RWPE2 (cell line): ENCODE results near the gene KDM4C.

Source experiments
- ATAC-seq: fragments of 200-7000 bp; cut with Tn5 transposase; 3 replicates; pipeline ENCODE4 v1.9.1; 2021; ENCODE audit warnings: low read depth
- DNase-seq: peaks from one replicate; pipeline ENCODE4 v3.0.0-alpha.2; 2020; ENCODE audit warnings: low spot score
- H3K27ac ChIP-seq: fragments of 450-650 bp; 2 replicates; pipeline ENCODE4 v1.5.1; 2017; ENCODE audit warnings: mild to moderate bottlenecking; ENCODE audit not compliant: poor library complexity, severe bottlenecking
- H3K27me3 ChIP-seq: fragments of 250-450 bp; sonication (Bioruptor Pico); 2 replicates; pipeline ENCODE4 v1.5.1; 2021; ENCODE audit warnings: mild to moderate bottlenecking, moderate library complexity; ENCODE audit not compliant: insufficient read depth, poor library complexity, severe bottlenecking
- H3K36me3 ChIP-seq: fragments of 250-450 bp; sonication (Bioruptor Pico); 2 replicates; pipeline ENCODE4 v1.5.1; 2020; ENCODE audit warnings: low read depth, mild to moderate bottlenecking, moderate library complexity
- H3K4me1 ChIP-seq: fragments of 250-450 bp; sonication (Bioruptor Pico); 2 replicates; pipeline ENCODE4 v1.5.1; 2021; ENCODE audit warnings: mild to moderate bottlenecking, moderate library complexity; ENCODE audit not compliant: insufficient read depth, poor library complexity, severe bottlenecking
- H3K4me3 ChIP-seq: fragments of 250-450 bp; sonication (Bioruptor Pico); 2 replicates; pipeline ENCODE4 v1.5.1; 2021; ENCODE audit warnings: mild to moderate bottlenecking, moderate library complexity; ENCODE audit not compliant: severe bottlenecking
- H3K9me3 ChIP-seq: fragments of 250-450 bp; sonication (Bioruptor Pico); 2 replicates; pipeline ENCODE4 v1.5.1; 2021; ENCODE audit warnings: mild to moderate bottlenecking, moderate library complexity; ENCODE audit not compliant: severe bottlenecking
- TF ChIP-seq, protein P1 (sequence below): fragments of 450-650 bp; IDR thresholded peaks from one replicate; pipeline ENCODE4 v1.5.1; 2017; ENCODE audit warnings: mild to moderate bottlenecking, moderate library complexity; ENCODE audit not compliant: poor library complexity, severe bottlenecking

KDM4C gene

DNA sequence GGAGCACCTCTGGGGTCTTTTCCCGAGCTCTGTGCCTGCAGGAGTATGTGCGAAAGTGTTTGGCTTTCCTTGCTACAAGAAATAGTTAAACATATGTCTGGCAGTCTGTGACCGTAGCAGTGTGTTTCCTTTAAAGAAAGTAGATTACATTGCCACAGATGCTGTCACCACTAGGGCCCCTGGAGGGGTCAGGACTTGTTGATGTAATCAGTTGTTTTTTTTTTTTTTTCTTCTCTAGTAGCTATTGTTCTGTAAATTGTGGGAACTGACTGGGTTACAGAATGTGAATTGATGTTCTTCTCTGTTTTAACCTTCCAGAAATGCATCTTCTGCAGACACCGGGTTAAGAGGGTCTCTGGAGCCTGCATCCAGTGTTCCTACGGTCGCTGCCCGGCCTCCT is 345.6 kb downstream of the KDM4C start:
- TF ChIP-seq, protein P1, sequence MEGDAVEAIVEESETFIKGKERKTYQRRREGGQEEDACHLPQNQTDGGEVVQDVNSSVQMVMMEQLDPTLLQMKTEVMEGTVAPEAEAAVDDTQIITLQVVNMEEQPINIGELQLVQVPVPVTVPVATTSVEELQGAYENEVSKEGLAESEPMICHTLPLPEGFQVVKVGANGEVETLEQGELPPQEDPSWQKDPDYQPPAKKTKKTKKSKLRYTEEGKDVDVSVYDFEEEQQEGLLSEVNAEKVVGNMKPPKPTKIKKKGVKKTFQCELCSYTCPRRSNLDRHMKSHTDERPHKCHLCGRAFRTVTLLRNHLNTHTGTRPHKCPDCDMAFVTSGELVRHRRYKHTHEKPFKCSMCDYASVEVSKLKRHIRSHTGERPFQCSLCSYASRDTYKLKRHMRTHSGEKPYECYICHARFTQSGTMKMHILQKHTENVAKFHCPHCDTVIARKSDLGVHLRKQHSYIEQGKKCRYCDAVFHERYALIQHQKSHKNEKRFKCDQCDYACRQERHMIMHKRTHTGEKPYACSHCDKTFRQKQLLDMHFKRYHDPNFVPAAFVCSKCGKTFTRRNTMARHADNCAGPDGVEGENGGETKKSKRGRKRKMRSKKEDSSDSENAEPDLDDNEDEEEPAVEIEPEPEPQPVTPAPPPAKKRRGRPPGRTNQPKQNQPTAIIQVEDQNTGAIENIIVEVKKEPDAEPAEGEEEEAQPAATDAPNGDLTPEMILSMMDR: no peak
- ATAC-seq: no peak

DNA sequence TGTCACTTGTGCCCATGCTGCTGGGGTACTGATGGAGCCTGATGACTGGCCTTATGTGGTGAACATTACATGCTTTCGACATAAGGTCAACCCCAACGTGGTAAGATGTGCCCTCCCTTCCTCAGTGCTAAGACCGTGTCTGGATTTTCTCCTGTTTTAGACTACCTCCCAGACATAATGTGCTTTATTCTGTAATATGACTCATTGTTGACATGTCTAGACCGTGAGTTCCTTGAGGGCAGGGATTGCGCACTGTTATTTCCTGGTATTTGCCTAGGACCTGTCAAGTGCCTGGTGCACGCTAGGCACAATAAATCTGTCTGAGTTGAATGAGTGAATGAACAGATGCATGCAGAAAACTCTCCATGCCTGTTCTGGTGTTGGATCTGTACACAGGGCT is 346.0 kb downstream of the KDM4C start:
- ATAC-seq (peak; percentile 74), DNase-seq (no peak)
- Histone ChIP-seq H3K4me3 (no peak overlapping the region), H3K27ac (peak overlapping the region; percentile 41), H3K36me3 (no peaks in the 10 kb centered on the region), H3K4me1 (no peaks in the 10 kb centered on the region), H3K9me3 (no peaks in the 10 kb centered on the region), H3K27me3 (no peaks in the 10 kb centered on the region)
- TF ChIP-seq, protein P1: no peak

More for the DNA sequence above, 345.6 kb downstream of the KDM4C start:
- Histone ChIP-seq H3K27me3 (no peaks in the 10 kb centered on the region), H3K36me3 (no peaks in the 10 kb centered on the region), H3K27ac (peak overlapping the region; percentile 41), H3K4me3 (no peak overlapping the region), H3K9me3 (no peaks in the 10 kb centered on the region), H3K4me1 (no peaks in the 10 kb centered on the region)
- DNase-seq: no peak

DNA sequence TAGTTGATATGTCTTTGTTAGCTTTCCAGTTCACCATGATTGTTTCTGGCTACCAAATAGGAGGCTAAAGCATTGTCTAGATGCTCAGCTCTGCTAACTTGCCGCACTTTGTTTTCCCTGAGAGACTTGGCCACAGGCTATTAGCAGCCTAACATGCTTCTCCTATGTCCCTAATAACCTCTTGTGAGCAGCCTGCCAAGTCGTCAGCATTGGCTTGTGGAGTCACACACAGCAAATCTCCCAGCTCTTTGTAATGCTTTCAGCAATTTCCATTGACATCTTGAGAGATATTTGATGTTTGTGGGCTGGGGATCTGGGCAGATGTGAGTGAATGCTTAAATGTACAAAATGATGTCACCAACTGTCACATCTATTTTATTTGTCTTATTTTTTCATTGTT is 346.9 kb downstream of the KDM4C start:
- DNase-seq: no peak
- TF ChIP-seq, protein P1: no peak
- Histone ChIP-seq H3K36me3 (no peaks in the 10 kb centered on the region), H3K27ac (peak overlapping the region; percentile 41), H3K9me3 (no peaks in the 10 kb centered on the region), H3K4me1 (no peaks in the 10 kb centered on the region), H3K27me3 (no peaks in the 10 kb centered on the region), H3K4me3 (no peak overlapping the region)
- no peak for ATAC-seq

DNA sequence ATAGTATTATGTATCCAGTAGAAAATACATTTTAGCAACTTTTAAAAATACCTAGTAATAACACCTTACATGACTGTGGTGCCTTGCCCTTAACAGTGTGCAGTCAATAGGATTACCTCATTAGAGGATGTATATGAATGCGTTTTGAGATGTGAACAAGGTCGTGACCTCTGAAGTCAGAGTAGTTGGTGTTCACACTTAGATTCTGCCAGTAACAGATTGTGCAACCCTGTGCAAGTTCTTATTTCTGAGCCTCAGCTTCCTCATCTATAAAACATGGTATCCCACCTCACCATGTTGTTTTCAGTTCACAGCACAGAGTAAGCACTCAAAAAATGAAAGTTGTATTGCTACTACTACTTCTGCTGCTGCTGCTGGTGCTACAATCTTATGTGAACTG is 347.3 kb downstream of the KDM4C start:
- TF ChIP-seq, protein P1: no peak
- Histone ChIP-seq H3K36me3 (no peaks in the 10 kb centered on the region), H3K27ac (no peak overlapping the region), H3K4me3 (no peak overlapping the region), H3K27me3 (no peaks in the 10 kb centered on the region), H3K9me3 (no peaks in the 10 kb centered on the region), H3K4me1 (no peaks in the 10 kb centered on the region)
- no peak for ATAC-seq
- DNase-seq: no peak

DNA sequence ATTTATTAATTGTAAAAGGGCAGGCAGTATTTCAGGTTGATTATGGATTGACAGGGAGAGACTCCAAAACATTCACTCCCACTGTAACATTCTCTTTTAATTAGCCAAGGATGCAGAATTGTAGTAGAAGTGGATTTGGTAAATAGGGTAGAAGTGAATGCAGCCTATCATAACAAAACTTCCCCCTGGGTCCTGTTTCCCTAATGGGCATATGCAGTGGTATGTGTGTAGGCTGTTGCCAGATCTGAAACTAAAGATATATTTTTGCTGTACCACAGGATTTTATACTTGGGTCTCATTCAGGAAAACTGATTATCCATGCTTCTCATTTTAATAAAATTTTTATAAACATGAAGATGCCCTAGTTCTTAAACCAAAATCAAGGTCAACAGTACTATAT is 351.2 kb downstream of the KDM4C start:
- Histone ChIP-seq H3K9me3 (no peaks in the 10 kb centered on the region), H3K27me3 (no peaks in the 10 kb centered on the region), H3K27ac (no peak overlapping the region), H3K4me1 (no peaks in the 10 kb centered on the region), H3K36me3 (no peaks in the 10 kb centered on the region), H3K4me3 (no peak overlapping the region)
- ATAC-seq (no peak), DNase-seq (no peak)
- TF ChIP-seq, protein P1: no peak
